ENCODE results near the gene ARHGEF11. TPM values are rescaled to one million over a fixed set of nuclear protein-coding genes. Genes with fewer than 3 reads are reported as not detected.

Gene ARHGEF11
- total and polyA plus RNA-seq, 9 of the 15 experiments (the other 6 are each of a cell fraction or from before 2014, with no cell fraction given) = 0.14 to 15.5 (median 9.0) TPM

DNA sequence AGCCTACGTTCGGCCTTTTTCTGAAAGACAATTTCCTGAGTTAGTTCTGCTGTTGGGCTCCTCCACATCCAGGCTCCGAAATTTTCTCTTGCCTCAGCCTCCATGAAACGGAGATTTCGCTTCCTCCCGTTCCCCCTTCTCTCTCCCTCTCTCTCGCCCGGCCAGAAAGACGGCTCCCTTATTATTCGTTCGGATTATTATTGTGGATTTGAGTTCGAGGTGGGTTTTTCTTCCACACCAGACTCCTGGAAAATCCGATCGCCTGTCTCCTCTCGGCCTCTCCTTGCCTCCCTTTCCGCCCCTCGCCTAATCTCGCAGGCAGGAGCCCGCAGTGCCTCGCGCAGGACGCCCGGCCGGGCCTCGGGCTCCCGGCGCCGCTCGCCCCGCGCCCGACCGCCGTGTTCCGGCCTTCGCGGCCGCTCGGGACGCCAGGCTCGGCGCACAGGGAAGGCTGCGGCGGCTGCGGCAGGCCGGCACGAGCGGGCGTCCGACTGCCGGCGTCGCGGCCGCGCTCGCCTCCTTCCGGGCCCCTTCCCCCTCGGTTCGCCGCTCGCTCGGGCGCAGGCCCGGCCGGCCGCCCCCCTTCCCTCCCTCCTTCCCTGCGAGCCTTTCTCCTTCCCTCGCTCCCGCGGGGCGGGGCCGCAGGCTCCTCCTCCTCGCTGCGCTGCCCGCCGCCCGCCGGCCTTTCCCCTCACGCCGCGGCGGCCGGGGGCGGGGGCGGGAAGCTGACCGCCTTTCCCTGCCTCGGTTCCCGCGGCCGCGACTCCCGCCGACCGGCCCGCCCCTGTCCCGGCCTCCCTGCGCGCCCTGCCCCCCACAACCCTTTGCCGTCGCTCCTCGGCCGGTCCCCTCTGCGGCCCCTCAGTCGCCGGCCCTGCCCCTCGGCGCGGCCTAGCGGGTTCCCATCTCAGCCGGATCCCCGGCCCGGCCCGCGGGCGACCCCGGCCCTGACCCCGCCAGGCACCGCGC, at the start of gene ARHGEF11 (continued):
- TF ChIP-seq SETDB1 (IDR thresholded peaks at IDR 0.05; ENCODE audit: low read length) (no peak), ZNF133 (CRISPR knock-in tag; IDR thresholded peaks at IDR 0.05) (no peak), EWSR1 (IDR thresholded peaks at IDR 0.05; ENCODE audit: borderline replicate concordance, low read depth, partially characterized antibody) (no peak), ZKSCAN8 (CRISPR knock-in tag; IDR thresholded peaks at IDR 0.05) (no peak), ETV6 (IDR thresholded peaks at IDR 0.05; ENCODE audit: borderline replicate concordance in 1 of 2, low read depth in 2 of 2, low read length in 1 of 2) (no peak), ETV6 (CRISPR knock-in tag; IDR thresholded peaks at IDR 0.05; ENCODE audit: borderline replicate concordance) (no peak), TFAM (CRISPR knock-in tag; conservative IDR thresholded peaks at IDR 0.05) (no peak), KDM1A (IDR thresholded peaks at IDR 0.05) (no peak), PTRF (tag; IDR thresholded peaks at IDR 0.05) (no peak), ZNF134 (CRISPR knock-in tag; conservative IDR thresholded peaks at IDR 0.05) (no peak), DIDO1 (tag; IDR thresholded peaks at IDR 0.05; ENCODE audit: low read depth) (no peak), ZBTB8A (IDR thresholded peaks at IDR 0.05; ENCODE audit: partially characterized antibody) (no peak), ARID2 (IDR thresholded peaks at IDR 0.05) (no peak), SPI1 (IDR thresholded peaks at IDR 0.05; ENCODE audit: borderline replicate concordance, low read depth, low read length) (no peak)
- TF ChIP-seq, protein P1, sequence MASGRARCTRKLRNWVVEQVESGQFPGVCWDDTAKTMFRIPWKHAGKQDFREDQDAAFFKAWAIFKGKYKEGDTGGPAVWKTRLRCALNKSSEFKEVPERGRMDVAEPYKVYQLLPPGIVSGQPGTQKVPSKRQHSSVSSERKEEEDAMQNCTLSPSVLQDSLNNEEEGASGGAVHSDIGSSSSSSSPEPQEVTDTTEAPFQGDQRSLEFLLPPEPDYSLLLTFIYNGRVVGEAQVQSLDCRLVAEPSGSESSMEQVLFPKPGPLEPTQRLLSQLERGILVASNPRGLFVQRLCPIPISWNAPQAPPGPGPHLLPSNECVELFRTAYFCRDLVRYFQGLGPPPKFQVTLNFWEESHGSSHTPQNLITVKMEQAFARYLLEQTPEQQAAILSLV (tag; IDR thresholded peaks at IDR 0.05) = no peak
- TF ChIP-seq, protein P2, sequence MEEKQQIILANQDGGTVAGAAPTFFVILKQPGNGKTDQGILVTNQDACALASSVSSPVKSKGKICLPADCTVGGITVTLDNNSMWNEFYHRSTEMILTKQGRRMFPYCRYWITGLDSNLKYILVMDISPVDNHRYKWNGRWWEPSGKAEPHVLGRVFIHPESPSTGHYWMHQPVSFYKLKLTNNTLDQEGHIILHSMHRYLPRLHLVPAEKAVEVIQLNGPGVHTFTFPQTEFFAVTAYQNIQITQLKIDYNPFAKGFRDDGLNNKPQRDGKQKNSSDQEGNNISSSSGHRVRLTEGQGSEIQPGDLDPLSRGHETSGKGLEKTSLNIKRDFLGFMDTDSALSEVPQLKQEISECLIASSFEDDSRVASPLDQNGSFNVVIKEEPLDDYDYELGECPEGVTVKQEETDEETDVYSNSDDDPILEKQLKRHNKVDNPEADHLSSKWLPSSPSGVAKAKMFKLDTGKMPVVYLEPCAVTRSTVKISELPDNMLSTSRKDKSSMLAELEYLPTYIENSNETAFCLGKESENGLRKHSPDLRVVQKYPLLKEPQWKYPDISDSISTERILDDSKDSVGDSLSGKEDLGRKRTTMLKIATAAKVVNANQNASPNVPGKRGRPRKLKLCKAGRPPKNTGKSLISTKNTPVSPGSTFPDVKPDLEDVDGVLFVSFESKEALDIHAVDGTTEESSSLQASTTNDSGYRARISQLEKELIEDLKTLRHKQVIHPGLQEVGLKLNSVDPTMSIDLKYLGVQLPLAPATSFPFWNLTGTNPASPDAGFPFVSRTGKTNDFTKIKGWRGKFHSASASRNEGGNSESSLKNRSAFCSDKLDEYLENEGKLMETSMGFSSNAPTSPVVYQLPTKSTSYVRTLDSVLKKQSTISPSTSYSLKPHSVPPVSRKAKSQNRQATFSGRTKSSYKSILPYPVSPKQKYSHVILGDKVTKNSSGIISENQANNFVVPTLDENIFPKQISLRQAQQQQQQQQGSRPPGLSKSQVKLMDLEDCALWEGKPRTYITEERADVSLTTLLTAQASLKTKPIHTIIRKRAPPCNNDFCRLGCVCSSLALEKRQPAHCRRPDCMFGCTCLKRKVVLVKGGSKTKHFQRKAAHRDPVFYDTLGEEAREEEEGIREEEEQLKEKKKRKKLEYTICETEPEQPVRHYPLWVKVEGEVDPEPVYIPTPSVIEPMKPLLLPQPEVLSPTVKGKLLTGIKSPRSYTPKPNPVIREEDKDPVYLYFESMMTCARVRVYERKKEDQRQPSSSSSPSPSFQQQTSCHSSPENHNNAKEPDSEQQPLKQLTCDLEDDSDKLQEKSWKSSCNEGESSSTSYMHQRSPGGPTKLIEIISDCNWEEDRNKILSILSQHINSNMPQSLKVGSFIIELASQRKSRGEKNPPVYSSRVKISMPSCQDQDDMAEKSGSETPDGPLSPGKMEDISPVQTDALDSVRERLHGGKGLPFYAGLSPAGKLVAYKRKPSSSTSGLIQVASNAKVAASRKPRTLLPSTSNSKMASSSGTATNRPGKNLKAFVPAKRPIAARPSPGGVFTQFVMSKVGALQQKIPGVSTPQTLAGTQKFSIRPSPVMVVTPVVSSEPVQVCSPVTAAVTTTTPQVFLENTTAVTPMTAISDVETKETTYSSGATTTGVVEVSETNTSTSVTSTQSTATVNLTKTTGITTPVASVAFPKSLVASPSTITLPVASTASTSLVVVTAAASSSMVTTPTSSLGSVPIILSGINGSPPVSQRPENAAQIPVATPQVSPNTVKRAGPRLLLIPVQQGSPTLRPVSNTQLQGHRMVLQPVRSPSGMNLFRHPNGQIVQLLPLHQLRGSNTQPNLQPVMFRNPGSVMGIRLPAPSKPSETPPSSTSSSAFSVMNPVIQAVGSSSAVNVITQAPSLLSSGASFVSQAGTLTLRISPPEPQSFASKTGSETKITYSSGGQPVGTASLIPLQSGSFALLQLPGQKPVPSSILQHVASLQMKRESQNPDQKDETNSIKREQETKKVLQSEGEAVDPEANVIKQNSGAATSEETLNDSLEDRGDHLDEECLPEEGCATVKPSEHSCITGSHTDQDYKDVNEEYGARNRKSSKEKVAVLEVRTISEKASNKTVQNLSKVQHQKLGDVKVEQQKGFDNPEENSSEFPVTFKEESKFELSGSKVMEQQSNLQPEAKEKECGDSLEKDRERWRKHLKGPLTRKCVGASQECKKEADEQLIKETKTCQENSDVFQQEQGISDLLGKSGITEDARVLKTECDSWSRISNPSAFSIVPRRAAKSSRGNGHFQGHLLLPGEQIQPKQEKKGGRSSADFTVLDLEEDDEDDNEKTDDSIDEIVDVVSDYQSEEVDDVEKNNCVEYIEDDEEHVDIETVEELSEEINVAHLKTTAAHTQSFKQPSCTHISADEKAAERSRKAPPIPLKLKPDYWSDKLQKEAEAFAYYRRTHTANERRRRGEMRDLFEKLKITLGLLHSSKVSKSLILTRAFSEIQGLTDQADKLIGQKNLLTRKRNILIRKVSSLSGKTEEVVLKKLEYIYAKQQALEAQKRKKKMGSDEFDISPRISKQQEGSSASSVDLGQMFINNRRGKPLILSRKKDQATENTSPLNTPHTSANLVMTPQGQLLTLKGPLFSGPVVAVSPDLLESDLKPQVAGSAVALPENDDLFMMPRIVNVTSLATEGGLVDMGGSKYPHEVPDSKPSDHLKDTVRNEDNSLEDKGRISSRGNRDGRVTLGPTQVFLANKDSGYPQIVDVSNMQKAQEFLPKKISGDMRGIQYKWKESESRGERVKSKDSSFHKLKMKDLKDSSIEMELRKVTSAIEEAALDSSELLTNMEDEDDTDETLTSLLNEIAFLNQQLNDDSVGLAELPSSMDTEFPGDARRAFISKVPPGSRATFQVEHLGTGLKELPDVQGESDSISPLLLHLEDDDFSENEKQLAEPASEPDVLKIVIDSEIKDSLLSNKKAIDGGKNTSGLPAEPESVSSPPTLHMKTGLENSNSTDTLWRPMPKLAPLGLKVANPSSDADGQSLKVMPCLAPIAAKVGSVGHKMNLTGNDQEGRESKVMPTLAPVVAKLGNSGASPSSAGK (IDR thresholded peaks at IDR 0.05) = no peak

Measured in K562 (cell line).